A673 (cell line): ENCODE measurements around the gene RALB. TPM values are rescaled to one million over a fixed set of nuclear protein-coding genes. Genes with fewer than 3 reads are reported as not detected.

Source experiments
- BruUV-seq: library from RNA; stranded (reverse); fragments of 400-500 nt; replicated peaks from 2 replicates; lab custom pipeline; 2021; lab: Mats Ljungman, UMichigan
- CTCF ChIA-PET: fragments of 300-600 bp; sonication (Branson Sonifier 250); formaldehyde crosslinking; loops from one replicate; lab custom pipeline; 2022; ENCODE audit warnings: antibody characterized with exemption; lab: Charles Lee
- POLR2A ChIA-PET: fragments of 300-600 bp; sonication (Branson Sonifier 250); formaldehyde crosslinking; loops from one replicate; lab custom pipeline; 2022; ENCODE audit warnings: antibody characterized with exemption; ENCODE audit not compliant: low non-redundant PET; lab: Charles Lee
- DNase-seq: peaks from one replicate; pipeline ENCODE4 v3.0.0-alpha.2; 2015; ENCODE audit warnings: low spot score
- H3K27ac ChIP-seq: fragments of 200-600 bp; sonication (generic); 2 replicates; pipeline ENCODE4 v1.5.1; 2016; ENCODE audit warnings: mixed run types, low read depth, mild to moderate bottlenecking, mixed read lengths, antibody characterized with exemption, low read length; ENCODE audit not compliant: poor library complexity, severe bottlenecking
- H3K27me3 ChIP-seq: fragments of 200-600 bp; sonication (generic); replicated peaks from 2 replicates; pipeline ENCODE4 v1.6.1; 2017; ENCODE audit warnings: mixed run types, low read depth, mild to moderate bottlenecking, mixed read lengths, antibody characterized with exemption, low read length; ENCODE audit not compliant: insufficient read depth, poor library complexity
- H3K36me3 ChIP-seq: fragments of 200-600 bp; sonication (generic); 2 replicates; pipeline ENCODE4 v1.6.1; 2016; ENCODE audit warnings: mixed run types, mild to moderate bottlenecking, mixed read lengths, antibody characterized with exemption, low read length; ENCODE audit not compliant: insufficient read depth, poor library complexity, severe bottlenecking
- H3K4me1 ChIP-seq: fragments of 200-600 bp; sonication (generic); 2 replicates; pipeline ENCODE4 v1.6.1; 2017; ENCODE audit warnings: mixed run types, mild to moderate bottlenecking, mixed read lengths, antibody characterized with exemption, low read length; ENCODE audit not compliant: insufficient read depth, poor library complexity, severe bottlenecking
- H3K4me3 ChIP-seq: fragments of 200-600 bp; sonication (generic); 2 replicates; pipeline ENCODE4 v1.5.1; 2016; ENCODE audit warnings: low read depth, mixed run types, mild to moderate bottlenecking, mixed read lengths, low read length; ENCODE audit not compliant: poor library complexity, severe bottlenecking
- H3K9me3 ChIP-seq: fragments of 200-600 bp; sonication (generic); 2 replicates; pipeline ENCODE4 v1.6.1; 2016; ENCODE audit warnings: mixed run types, low read depth, mild to moderate bottlenecking, mixed read lengths, antibody characterized with exemption, low read length; ENCODE audit not compliant: poor library complexity, severe bottlenecking
- CTCF ChIP-seq: fragments of 300-800, 200-600 bp; sonication (generic); conservative IDR thresholded peaks from 2 replicates; pipeline ENCODE4 v1.5.1; 2017; ENCODE audit warnings: low read depth, mild to moderate bottlenecking, antibody characterized with exemption, low read length, moderate library complexity, mixed read lengths
- EZH2 ChIP-seq: fragments of 200-600 bp; sonication (generic); IDR thresholded peaks from 2 replicates; pipeline ENCODE4 v1.6.1; 2017; ENCODE audit warnings: borderline replicate concordance, low read depth, mild to moderate bottlenecking, mixed read lengths, antibody characterized with exemption, low read length; ENCODE audit not compliant: poor library complexity, severe bottlenecking
- intact Hi-C: fragments of 100-400 bp; cut with micrococcal nuclease; formaldehyde crosslinking; loops from one replicate; pipeline ENCODE4 v1.10.0; 2022; ENCODE audit not compliant: unreplicated experiment
- total RNA-seq: library from RNA; stranded (reverse); gene quantifications from 2 replicates; pipeline ENCODE4 v1.2.3, GENCODE V29; 2021

The RALB gene
- total RNA-seq, 1 experiment from 2014 or later: 47.0 TPM

DNA sequence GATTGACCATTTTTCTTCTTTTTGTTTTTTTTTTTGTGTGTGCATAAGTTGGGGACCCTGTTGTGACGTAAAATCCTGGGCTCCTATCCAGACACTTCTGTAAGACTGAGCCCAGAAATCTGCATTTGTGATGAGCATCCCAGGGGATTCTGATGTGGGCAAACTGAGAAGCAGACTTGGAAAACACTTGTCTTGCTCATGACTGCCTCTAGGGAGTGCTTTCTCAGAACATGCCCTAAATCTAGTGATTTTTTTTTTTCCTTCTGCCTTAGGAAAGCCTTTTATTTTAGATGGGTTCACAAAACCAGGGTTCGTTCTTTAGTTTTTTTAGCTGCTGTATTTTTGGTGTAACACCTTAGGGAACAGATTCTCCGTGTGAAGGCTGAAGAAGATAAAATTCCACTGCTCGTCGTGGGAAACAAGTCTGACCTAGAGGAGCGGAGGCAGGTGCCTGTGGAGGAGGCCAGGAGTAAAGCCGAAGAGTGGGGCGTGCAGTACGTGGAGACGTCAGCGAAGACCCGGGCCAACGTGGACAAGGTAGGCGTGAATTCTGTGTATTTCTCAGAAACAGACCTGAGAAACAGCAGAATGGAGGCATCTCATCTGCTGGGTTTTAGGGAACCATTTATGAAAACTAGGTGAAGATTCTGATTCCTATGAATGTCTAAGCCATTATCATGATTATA is 36.7 kb downstream of the RALB start:
- POLR2A ChIA-PET: no interaction called here
- TF ChIP-seq CTCF (peak; percentile 35), EZH2 (no peak)
- H3K27ac ChIP-seq: no peak overlapping the region
- peaks cover 6% of the 10 kb centered on the region for H3K36me3 ChIP-seq
- no peaks in the 10 kb centered on the region for H3K27me3 ChIP-seq
- H3K4me3 ChIP-seq: no peak overlapping the region
- intact Hi-C loops: no loop called here
- DNase-seq: peak; percentile 7
- BruUV-seq: no TSS peak
- CTCF ChIA-PET: no interaction called here
- no peaks in the 10 kb centered on the region for H3K4me1 ChIP-seq
- no peaks in the 10 kb centered on the region for H3K9me3 ChIP-seq

DNA sequence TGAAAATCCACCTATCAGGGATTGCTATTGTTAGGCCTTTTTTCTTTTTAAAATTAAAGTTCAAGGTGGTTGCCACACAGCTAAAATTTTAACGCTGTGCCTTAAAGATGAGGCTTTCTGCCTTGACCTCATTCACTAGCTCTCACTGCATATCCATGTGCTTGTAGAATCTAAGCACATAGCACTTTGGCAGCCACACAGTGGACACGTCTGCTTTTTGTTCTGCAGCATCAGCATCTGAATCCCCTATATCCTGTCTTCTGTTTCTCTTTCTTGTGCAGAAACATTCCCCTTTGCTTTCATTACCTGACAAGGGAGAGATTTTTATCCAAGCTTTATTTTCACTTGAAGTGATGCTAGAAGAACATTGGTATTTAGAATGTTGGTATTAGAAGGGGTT is 38.1 kb downstream of the RALB start:
- H3K27me3 ChIP-seq: no peaks in the 10 kb centered on the region
- H3K9me3 ChIP-seq: no peaks in the 10 kb centered on the region
- DNase-seq: no peak
- H3K27ac ChIP-seq: no peak overlapping the region
- peaks cover 12% of the 10 kb centered on the region for H3K36me3 ChIP-seq
- H3K4me3 ChIP-seq: no peak overlapping the region
- CTCF ChIA-PET: no interaction called here
- no peaks in the 10 kb centered on the region for H3K4me1 ChIP-seq
- TF ChIP-seq EZH2 (no peak), CTCF (no peak)
- no TSS peak for BruUV-seq
- intact Hi-C loops: no loop called here
- POLR2A ChIA-PET: no interaction called here

DNA sequence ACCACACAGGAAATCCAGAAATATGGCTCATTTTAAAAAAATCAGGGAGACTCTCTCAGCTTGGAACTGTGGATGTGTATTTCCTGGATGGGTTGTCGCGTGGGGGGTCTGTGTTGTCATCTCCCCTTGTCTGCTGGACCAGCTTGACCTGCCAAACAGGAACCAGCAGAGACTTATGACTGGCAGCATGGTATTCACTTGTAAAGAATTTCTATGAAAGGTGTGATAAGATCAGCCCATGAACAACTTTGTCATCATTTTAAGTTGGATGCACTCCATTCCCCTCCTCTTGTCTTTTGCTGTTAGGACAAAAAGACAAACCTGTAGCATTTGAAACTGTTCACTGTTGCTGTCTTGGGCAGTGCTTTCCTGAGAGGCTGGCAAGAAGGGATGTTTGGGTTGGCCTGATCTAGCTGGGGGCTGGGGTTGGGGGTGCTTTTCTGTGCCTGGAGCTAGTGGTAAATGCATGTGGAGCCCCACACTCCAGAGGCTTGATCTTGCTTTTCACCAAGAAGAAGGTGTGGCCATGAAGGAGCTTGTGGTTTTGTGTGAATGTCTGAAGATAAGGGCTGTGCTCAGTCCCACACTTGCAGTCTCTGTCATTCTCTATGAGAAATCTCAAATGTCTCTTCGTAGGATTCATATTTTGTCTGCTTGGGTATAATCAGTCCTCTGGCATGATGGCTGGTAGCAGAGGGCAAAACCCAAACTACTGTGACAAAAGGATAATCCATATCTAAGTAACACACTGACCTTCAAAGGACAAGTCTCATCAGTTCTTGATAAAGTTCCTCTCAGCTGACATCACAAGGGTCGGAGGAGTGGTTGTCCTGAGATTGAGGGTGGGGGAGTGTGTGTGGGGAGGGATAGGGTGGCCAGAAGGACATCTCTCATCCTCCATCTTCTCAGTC is 39.0 kb downstream of the RALB start:
- Histone ChIP-seq H3K36me3 (peaks cover 12% of the 10 kb centered on the region), H3K4me3 (no peak overlapping the region), H3K27ac (no peak overlapping the region), H3K4me1 (no peaks in the 10 kb centered on the region), H3K9me3 (no peaks in the 10 kb centered on the region), H3K27me3 (no peaks in the 10 kb centered on the region)
- BruUV-seq: no TSS peak
- intact Hi-C loops: no loop called here
- DNase-seq: no peak
- no peak for TF ChIP-seq CTCF
- no peak for TF ChIP-seq EZH2
- ChIA-PET CTCF (no interaction called here), POLR2A (no interaction called here)
